GM12865 (cell line): ENCODE measurements around the gene NEBL.

Source experiments
- DNase-seq: peaks from one replicate; pipeline ENCODE4 v3.0.0; 2010; ENCODE audit warnings: low read depth
- H3K4me3 ChIP-seq: 2 replicates; pipeline ENCODE4 v1.5.1; 2011; ENCODE audit warnings: mild to moderate bottlenecking, low read depth, low read length, control low read depth
- CTCF ChIP-seq: IDR thresholded peaks from 2 replicates; pipeline ENCODE4 v1.5.1; 2011; ENCODE audit warnings: low read length, control low read depth, low read depth, inconsistent platforms; ENCODE audit not compliant: insufficient read depth; ENCODE audit errors: missing control alignments

NEBL gene

GRCh38 chr10:20903635-20904390 lies 6.7 kb upstream of the NEBL start:
- no peak overlapping the region for H3K4me3 ChIP-seq
- no peak for DNase-seq
- TF ChIP-seq CTCF, result no peak

- no peak for TF ChIP-seq CTCF
- no peak overlapping the region for H3K4me3 ChIP-seq
- no peak for DNase-seq
Measured at GRCh38 chr10:20901110-20901509, 4.0 kb upstream of the NEBL start.

GRCh38 chr10:20898866-20899535 lies 1.9 kb upstream of the NEBL start:
- no peak for TF ChIP-seq CTCF
- no peak overlapping the region for H3K4me3 ChIP-seq
- no peak for DNase-seq

- no peak for TF ChIP-seq CTCF
- H3K4me3 ChIP-seq, result no peak overlapping the region
- no peak for DNase-seq
Measured at GRCh38 chr10:20893297-20893696, 3.8 kb downstream of the NEBL start.

- DNase-seq, result no peak
- no peak overlapping the region for H3K4me3 ChIP-seq
- TF ChIP-seq CTCF, result no peak
Measured at GRCh38 chr10:20892796-20893195, 4.3 kb downstream of the NEBL start.

- DNase-seq, result no peak
- TF ChIP-seq CTCF, result no peak
- H3K4me3 ChIP-seq, result no peak overlapping the region
Measured at GRCh38 chr10:20892011-20892585, 5.0 kb downstream of the NEBL start.
